B cell (primary cell): Measurements from ENCODE around the gene NDFIP1. TPM values are rescaled to one million over a fixed set of nuclear protein-coding genes. Genes with fewer than 3 reads are reported as not detected.

Source experiments
- ATAC-seq: fragments of 200-7000 bp; cut with Tn5 transposase; one replicate; pipeline ENCODE4 v1.10.0; 2021; ENCODE audit warnings: low read depth, mild to moderate bottlenecking, moderate number of reproducible peaks, moderate library complexity
- CTCF ChIA-PET: fragments of 350-600 bp; sonication (Branson Sonifier 250); formaldehyde crosslinking; loops from one replicate; lab custom pipeline; 2021; ENCODE audit warnings: antibody characterized with exemption, inconsistent platforms; lab: Charles Lee
- POLR2A ChIA-PET: fragments of 350-600 bp; sonication (Branson Sonifier 250); formaldehyde crosslinking; loops from one replicate; lab custom pipeline; 2021; ENCODE audit warnings: antibody characterized with exemption; lab: Charles Lee
- DNase-seq: peaks from one replicate; pipeline ENCODE4 v3.0.0; 2013
- H2AFZ ChIP-seq: 2 replicates; pipeline ENCODE4 v1.6.1; 2012; ENCODE audit warnings: mild to moderate bottlenecking, low read depth, low read length; ENCODE audit not compliant: insufficient read depth, poor library complexity, severe bottlenecking
- H3K27ac ChIP-seq, 2 donors: 1 replicate in 1 of 2; 2 replicates in 1 of 2; pipeline ENCODE4 v1.5.1; 2012 to 2013; ENCODE audit warnings: low read length in 2 of 2, mild to moderate bottlenecking in 2 of 2, moderate library complexity in 1 of 2
- H3K27me3 ChIP-seq, 4 experiments: fragments of 200-600 bp in 1 of 4; sonication (generic) in 1 of 4; replicated peaks in 1 of 4; 1 replicate in 2 of 4; 2 replicates in 2 of 4; pipeline versions ENCODE4 v1.6.1 to v1.7.0; 2013 to 2016; ENCODE audit warnings: low read length in 3 of 4, mild to moderate bottlenecking in 2 of 4, mixed read lengths in 1 of 4, moderate library complexity in 1 of 4; ENCODE audit not compliant: insufficient read depth in 4 of 4, control insufficient read depth in 3 of 4; ENCODE audit errors: control extremely low read depth in 1 of 4
- H3K36me3 ChIP-seq, 2 experiments: replicated peaks in 1 of 2; 1 replicate in 1 of 2; 2 replicates in 1 of 2; pipeline versions ENCODE4 v1.6.1 to v1.7.1; 2013; ENCODE audit warnings: low read length in 1 of 2; ENCODE audit not compliant: insufficient read depth in 2 of 2, control insufficient read depth in 1 of 2; ENCODE audit errors: control extremely low read depth in 1 of 2, extremely low read depth in 1 of 2
- H3K4me1 ChIP-seq, 2 donors: fragments of 200-600 bp in 1 of 2; sonication (generic) in 1 of 2; 1 replicate in 1 of 2; 2 replicates in 1 of 2; pipeline versions ENCODE4 v1.5.1 to v1.6.1; 2013 to 2017; ENCODE audit warnings: low read length in 2 of 2; ENCODE audit not compliant: control insufficient read depth in 2 of 2, insufficient read depth in 2 of 2
- H3K4me2 ChIP-seq: replicated peaks from 2 replicates; pipeline ENCODE3; 2012; ENCODE audit warnings: mild to moderate bottlenecking, low read depth, low read length; ENCODE audit not compliant: poor library complexity, severe bottlenecking
- H3K4me3 ChIP-seq, 5 experiments: fragments of 200-600 bp in 1 of 5; sonication (generic) in 1 of 5; 1 replicate in 3 of 5; 2 replicates in 2 of 5; pipeline versions ENCODE4 v1.5.1 to v1.7.0; 2011 to 2016; ENCODE audit warnings: low read length in 4 of 5, mild to moderate bottlenecking in 4 of 5, low read depth in 2 of 5, control low read depth in 1 of 5, moderate library complexity in 1 of 5; ENCODE audit not compliant: insufficient read depth in 1 of 5; ENCODE audit errors: control extremely low read depth in 1 of 5, extremely low read depth in 1 of 5
- H3K79me2 ChIP-seq: fragments of 200-600 bp; sonication (generic); one replicate; pipeline ENCODE4 v1.6.0; 2016; ENCODE audit warnings: low read length; ENCODE audit not compliant: control insufficient read depth, insufficient read depth
- H3K9ac ChIP-seq: fragments of 200-600 bp; sonication (generic); 2 replicates; pipeline ENCODE4 v1.6.1; 2017; ENCODE audit warnings: mild to moderate bottlenecking, low read length, moderate library complexity
- H3K9me3 ChIP-seq, 3 donors: one replicate each; pipeline versions ENCODE4 v1.6.1 to v1.7.1; 2013; ENCODE audit warnings: low read length in 2 of 3; ENCODE audit not compliant: control insufficient read depth in 2 of 3, insufficient read depth in 1 of 3; ENCODE audit errors: control extremely low read depth in 1 of 3
- H4K20me1 ChIP-seq: 2 replicates; pipeline ENCODE4 v1.6.0; 2012; ENCODE audit warnings: mild to moderate bottlenecking, low read length; ENCODE audit not compliant: insufficient read depth, control insufficient read depth, poor library complexity, severe bottlenecking
- H3K27ac Mint-ChIP-seq: one replicate; pipeline ENCODE4 v1.8.0; 2021; ENCODE audit warnings: mixed read lengths
- H3K27me3 Mint-ChIP-seq: one replicate; pipeline ENCODE4 v1.8.0; 2021; ENCODE audit warnings: mixed read lengths
- H3K4me1 Mint-ChIP-seq: one replicate; pipeline ENCODE4 v1.8.0; 2021; ENCODE audit warnings: mixed read lengths
- H3K4me3 Mint-ChIP-seq: one replicate; pipeline ENCODE4 v1.8.0; 2021; ENCODE audit warnings: mixed read lengths
- H3K9me3 Mint-ChIP-seq: one replicate; pipeline ENCODE4 v1.8.0; 2022; ENCODE audit warnings: mixed read lengths; ENCODE audit not compliant: insufficient read depth
- CTCF ChIP-seq: fragments of 200-600 bp; IDR thresholded peaks from one replicate; pipeline ENCODE4 v1.8.0; 2022; ENCODE audit warnings: antibody characterized with exemption, mild to moderate bottlenecking
- EZH2 ChIP-seq: IDR thresholded peaks from 2 replicates; pipeline ENCODE4 v1.6.1; 2012; ENCODE audit warnings: borderline replicate concordance, low read depth, mild to moderate bottlenecking, moderate library complexity, low read length; ENCODE audit not compliant: insufficient read depth, poor library complexity, severe bottlenecking
- WGBS: methylation state at CpG from one replicate; pipeline ENCODE4 v1.1.5; 2013; ENCODE audit warnings: missing lambda C conversion rate; ENCODE audit not compliant: insufficient coverage; 5-methylcytosine and 5-hydroxymethylcytosine counted together
- intact Hi-C: fragments of 100-400 bp; cut with micrococcal nuclease; formaldehyde crosslinking; loops from one replicate; pipeline ENCODE4 v1.10.0; 2022
- polyA plus RNA-seq: library from polyadenylated mRNA; depleted of rRNA; stranded (reverse); fragments of >200 nt; gene quantifications from 2 replicates; pipeline ENCODE4 v1.2.3, GENCODE V29; 2012
- total RNA-seq, 2 donors: library from RNA; stranded (reverse); fragments of 120-200 nt in 1 of 2; gene quantifications; 1 replicate in 1 of 2; 2 replicates in 1 of 2; pipeline versions ENCODE4 v1.2.3 to v1.2.4, GENCODE V29; 2013 to 2022

NDFIP1 gene
- total and polyA plus RNA-seq, 2 donors (not counting 1 experiment from before 2014, with no cell fraction given): 10.6 to 34.6 TPM

GRCh38 chr5:142149363-142149762, 40.8 kb downstream of the NDFIP1 start:
- no peaks in the 10 kb centered on the region for H4K20me1 ChIP-seq
- no peak overlapping the region for H3K4me2 ChIP-seq
- CTCF ChIA-PET: interaction anchor here (1.9 to 10.8 kb wide), 3 partner anchors 10 to 564 kb away, joined by 8 to 208 read pairs (median 9); no protein-coding TSS in a partner anchor
- H3K4me1 ChIP-seq: no peaks in the 10 kb centered on the region
- TF ChIP-seq CTCF (no peak), EZH2 (no peak)
- H3K4me3 ChIP-seq: no peak overlapping the region
- no peaks in the 10 kb centered on the region for H3K27me3 ChIP-seq
- no peak overlapping the region for H3K27ac ChIP-seq
- H3K9me3 ChIP-seq: peaks cover 0 to 2% (median 0%) of the 10 kb centered on the region in 3 donors
- no peak overlapping the region for H2AFZ ChIP-seq
- H3K4me1 Mint-ChIP-seq: no peaks in the 10 kb centered on the region
- intact Hi-C loops: no loop called here
- POLR2A ChIA-PET: no interaction called here
- no peak for ATAC-seq
- no CpG with 5 or more reads among the region's 1 CpG for WGBS
- H3K27me3 Mint-ChIP-seq: no peaks in the 10 kb centered on the region
- H3K9me3 Mint-ChIP-seq: no peaks in the 10 kb centered on the region
- no peak overlapping the region for H3K9ac ChIP-seq
- no peak for DNase-seq
- no peak overlapping the region for H3K4me3 Mint-ChIP-seq
- H3K27ac Mint-ChIP-seq: no peak overlapping the region
- peaks cover 3 to 32% of the 10 kb centered on the region in 2 experiments for H3K36me3 ChIP-seq
- no peaks in the 10 kb centered on the region for H3K79me2 ChIP-seq

GRCh38 chr5:142150431-142150830, 41.9 kb downstream of the NDFIP1 start:
- CTCF ChIA-PET: interaction anchor here (1.9 to 2.5 kb wide), 2 partner anchors 399 to 563 kb away, joined by 8 to 26 read pairs; no protein-coding TSS in a partner anchor

More at GRCh38 chr5:142150431-142150830, 41.9 kb downstream of the NDFIP1 start:
- DNase-seq (no peak), ATAC-seq (no peak)
- H3K9me3 Mint-ChIP-seq: no peaks in the 10 kb centered on the region
- Histone ChIP-seq H3K4me2 (no peak overlapping the region), H3K36me3 (peaks cover 2 to 26% of the 10 kb centered on the region in 2 experiments), H2AFZ (no peak overlapping the region), H3K9me3 (peaks cover 0 to 2% (median 0%) of the 10 kb centered on the region in 3 donors), H3K27ac (no peak overlapping the region), H3K79me2 (no peaks in the 10 kb centered on the region), H4K20me1 (no peaks in the 10 kb centered on the region), H3K9ac (no peak overlapping the region), H3K27me3 (no peaks in the 10 kb centered on the region), H3K4me1 (no peaks in the 10 kb centered on the region), H3K4me3 (no peak overlapping the region)
- no peak for TF ChIP-seq EZH2
- TF ChIP-seq CTCF: no peak
- no peaks in the 10 kb centered on the region for H3K4me1 Mint-ChIP-seq
- H3K27ac Mint-ChIP-seq: no peak overlapping the region
- WGBS: 100% methylated on average over 5 of the region's 8 CpGs
- H3K4me3 Mint-ChIP-seq: no peak overlapping the region
- no peaks in the 10 kb centered on the region for H3K27me3 Mint-ChIP-seq
- intact Hi-C loops: loop anchor here (5.0 to 10.0 kb wide), 2 partner anchors 562 to 734 kb away; no protein-coding TSS in a partner anchor
- POLR2A ChIA-PET: no interaction called here
